Left ventricle myocardium inferior (tissue), 1 donor: ENCODE measurements around the gene ZNF316. TPM values are rescaled to one million over a fixed set of nuclear protein-coding genes. Genes with fewer than 3 reads are reported as not detected.

Experiments used
- DNase-seq: peaks from one replicate; pipeline ENCODE4 v3.0.0-alpha.2; 2020
- H3K27ac ChIP-seq: fragments of 200-600 bp; replicated peaks from 2 replicates; pipeline ENCODE4 v1.8.0; 2021
- H3K27me3 ChIP-seq: fragments of 200-600 bp; 2 replicates; pipeline ENCODE4 v1.8.0; 2021; ENCODE audit warnings: low read depth
- H3K36me3 ChIP-seq: fragments of 200-600 bp; 2 replicates; pipeline ENCODE4 v1.8.0; 2021
- H3K4me1 ChIP-seq: fragments of 200-600 bp; 2 replicates; pipeline ENCODE4 v1.8.0; 2021
- H3K4me3 ChIP-seq: fragments of 200-600 bp; 2 replicates; pipeline ENCODE4 v1.8.0; 2021; ENCODE audit warnings: mild to moderate bottlenecking, moderate library complexity
- H3K9me3 ChIP-seq: fragments of 200-600 bp; replicated peaks from 2 replicates; pipeline ENCODE4 v1.8.0; 2021
- intact Hi-C: fragments of 100-400 bp; cut with micrococcal nuclease; formaldehyde crosslinking; loops from one replicate; pipeline ENCODE4 v1.11.0; 2022
- long read RNA-seq: library from polyadenylated mRNA; unstranded; transcript quantifications from one replicate; pipeline ENCODE4 v2.0.0, GENCODE V29; 2021
- total RNA-seq: library from RNA; stranded (reverse); fragmentation: NEBNext Ultra II Directional; extraction: Animal tissue kit (Norgen Biotek cat#: 25700); gene quantifications from one replicate; pipeline ENCODE4 v1.2.1, GENCODE V29; 2021
- TF ChIP-seq, protein P1 (sequence below): fragments of 200-600 bp; IDR thresholded peaks from 2 replicates; pipeline ENCODE4 v1.8.0; 2021; ENCODE audit warnings: antibody characterized with exemption, mild to moderate bottlenecking, borderline replicate concordance
- donor health status: DM: no; HTN: yes; CAD: no; lungs with severe emphysema.

Gene ZNF316
- total RNA-seq = 17.7 TPM
- long read RNA-seq, full-length matches to known transcripts = 3 of 31 reads
- long read RNA-seq, partial matches to known transcripts = 22 of 31 reads
- long read RNA-seq, other reads (novel, unspliced or antisense) = 6 of 31 reads

GRCh38 chr7:6636741-6637543, at the start of gene ZNF316:
Gene ZNF316 (plus strand): TSS chr7:6637318. CDS start chr7:6642410, 5,092 bp downstream.
- Histone ChIP-seq H3K4me1 (peaks cover 38% of the 10 kb centered on the region), H3K27me3 (no peaks in the 10 kb centered on the region), H3K27ac (peak within 1 kb of the TSS; percentile 84), H3K9me3 (no peaks in the 10 kb centered on the region), H3K4me3 (peak within 1 kb of the TSS; percentile 90), H3K36me3 (peaks cover 18% of the 10 kb centered on the region)
- TF ChIP-seq, protein P1, sequence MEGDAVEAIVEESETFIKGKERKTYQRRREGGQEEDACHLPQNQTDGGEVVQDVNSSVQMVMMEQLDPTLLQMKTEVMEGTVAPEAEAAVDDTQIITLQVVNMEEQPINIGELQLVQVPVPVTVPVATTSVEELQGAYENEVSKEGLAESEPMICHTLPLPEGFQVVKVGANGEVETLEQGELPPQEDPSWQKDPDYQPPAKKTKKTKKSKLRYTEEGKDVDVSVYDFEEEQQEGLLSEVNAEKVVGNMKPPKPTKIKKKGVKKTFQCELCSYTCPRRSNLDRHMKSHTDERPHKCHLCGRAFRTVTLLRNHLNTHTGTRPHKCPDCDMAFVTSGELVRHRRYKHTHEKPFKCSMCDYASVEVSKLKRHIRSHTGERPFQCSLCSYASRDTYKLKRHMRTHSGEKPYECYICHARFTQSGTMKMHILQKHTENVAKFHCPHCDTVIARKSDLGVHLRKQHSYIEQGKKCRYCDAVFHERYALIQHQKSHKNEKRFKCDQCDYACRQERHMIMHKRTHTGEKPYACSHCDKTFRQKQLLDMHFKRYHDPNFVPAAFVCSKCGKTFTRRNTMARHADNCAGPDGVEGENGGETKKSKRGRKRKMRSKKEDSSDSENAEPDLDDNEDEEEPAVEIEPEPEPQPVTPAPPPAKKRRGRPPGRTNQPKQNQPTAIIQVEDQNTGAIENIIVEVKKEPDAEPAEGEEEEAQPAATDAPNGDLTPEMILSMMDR = no peak
- intact Hi-C loops = no loop called here
- peak; percentile 72 for DNase-seq

- TF ChIP-seq, protein P1 = no peak
- H3K4me3 ChIP-seq = no peak overlapping the region
- intact Hi-C loops = no loop called here
- no peaks in the 10 kb centered on the region for H3K27me3 ChIP-seq
- H3K27ac ChIP-seq = no peak overlapping the region
- H3K4me1 ChIP-seq = peaks cover 30% of the 10 kb centered on the region
- no peak for DNase-seq
- H3K9me3 ChIP-seq = no peaks in the 10 kb centered on the region
- H3K36me3 ChIP-seq = peaks cover 67% of the 10 kb centered on the region
Measured at GRCh38 chr7:6588566-6588965, 48.6 kb upstream of the ZNF316 start.

GRCh38 chr7:6589151-6589828, 47.8 kb upstream of the ZNF316 start:
- Histone ChIP-seq H3K4me1 (peaks cover 30% of the 10 kb centered on the region), H3K27ac (peak overlapping the region; percentile 92), H3K9me3 (no peaks in the 10 kb centered on the region), H3K36me3 (peaks cover 67% of the 10 kb centered on the region), H3K27me3 (no peaks in the 10 kb centered on the region), H3K4me3 (peak overlapping the region; percentile 95)
- TF ChIP-seq, protein P1 = no peak
- no peak for DNase-seq
- intact Hi-C loops = no loop called here

DNA sequence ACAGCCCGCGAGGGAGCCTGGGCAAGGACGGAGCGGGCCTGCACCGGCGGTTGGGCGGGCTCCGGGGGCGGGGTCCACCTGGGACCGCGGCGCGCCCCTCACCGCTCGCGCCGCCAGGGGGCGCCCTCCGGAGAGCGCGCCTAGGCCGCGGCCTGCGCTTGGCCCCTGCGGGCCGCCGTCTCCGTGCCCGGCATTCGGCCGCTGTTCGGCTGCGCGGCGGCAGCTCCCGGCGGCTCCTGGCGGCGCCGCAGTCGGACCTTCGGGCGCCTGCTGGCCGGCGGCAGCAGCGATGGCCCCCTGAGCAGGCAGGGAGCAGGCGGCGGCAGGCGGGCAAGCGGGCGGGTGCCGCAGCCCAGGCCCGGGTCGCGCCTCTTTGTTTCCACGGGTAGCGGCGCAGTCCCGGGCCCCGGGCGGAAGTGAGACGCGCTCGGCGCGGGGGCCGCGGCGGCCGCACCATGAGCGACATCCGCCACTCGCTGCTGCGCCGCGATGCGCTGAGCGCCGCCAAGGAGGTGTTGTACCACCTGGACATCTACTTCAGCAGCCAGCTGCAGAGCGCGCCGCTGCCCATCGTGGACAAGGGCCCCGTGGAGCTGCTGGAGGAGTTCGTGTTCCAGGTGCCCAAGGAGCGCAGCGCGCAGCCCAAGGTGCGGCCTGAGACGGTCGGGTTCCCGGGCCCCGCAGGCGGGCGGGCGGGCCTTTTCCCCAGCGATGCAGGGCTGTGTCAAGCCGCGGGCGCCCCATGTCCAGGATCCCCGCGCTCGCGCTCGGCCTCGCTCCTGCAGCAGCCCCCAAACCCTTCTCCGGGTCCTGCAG, 47.1 kb upstream of the ZNF316 start, which contains the start of gene INTS15:
INTS15 (plus strand) TSS at position 193 of the 816 bp plus-strand sequence; CDS start at position 456, 263 bp downstream.
- DNase-seq = peak; percentile 77
- Histone ChIP-seq H3K4me1 (peaks cover 30% of the 10 kb centered on the region), H3K36me3 (peaks cover 67% of the 10 kb centered on the region), H3K9me3 (no peaks in the 10 kb centered on the region), H3K27ac (peak within 1 kb of the TSS; percentile 92), H3K27me3 (no peaks in the 10 kb centered on the region), H3K4me3 (peak within 1 kb of the TSS; percentile 95)
- TF ChIP-seq, protein P1 = peak; percentile 91
- intact Hi-C loops = no loop called here

DNA sequence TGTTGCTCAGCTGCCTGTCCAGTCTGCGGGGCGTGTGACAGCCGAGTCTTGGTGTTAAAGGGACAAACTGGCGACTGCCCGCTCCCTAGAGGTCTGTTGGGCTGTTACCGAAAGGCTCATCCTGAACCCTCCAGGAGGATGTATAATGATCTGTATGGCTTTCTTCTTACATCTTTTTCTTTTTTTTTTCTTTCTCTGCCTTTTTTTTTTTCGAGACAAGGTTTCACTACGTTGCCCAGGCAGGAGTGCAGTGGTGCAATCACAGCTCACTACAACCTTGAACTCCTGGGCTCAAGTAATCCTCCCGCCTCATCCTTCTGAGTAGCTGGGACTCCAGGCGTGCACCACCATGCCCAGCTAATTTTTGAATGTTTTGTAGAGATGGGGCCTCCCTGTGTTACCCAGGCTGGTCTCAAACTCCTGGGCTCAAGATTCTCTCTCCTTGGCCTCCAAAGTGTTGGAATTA, 46.4 kb upstream of the ZNF316 start:
- peak overlapping the region; percentile 95 for H3K4me3 ChIP-seq
- DNase-seq = no peak
- peaks cover 30% of the 10 kb centered on the region for H3K4me1 ChIP-seq
- no peaks in the 10 kb centered on the region for H3K9me3 ChIP-seq
- H3K36me3 ChIP-seq = peaks cover 67% of the 10 kb centered on the region
- peak overlapping the region; percentile 92 for H3K27ac ChIP-seq
- TF ChIP-seq, protein P1 = no peak
- H3K27me3 ChIP-seq = no peaks in the 10 kb centered on the region
- intact Hi-C loops = no loop called here
